SK-N-SH (cell line): Measurements from ENCODE around the gene TMEM269. TPM values are rescaled to one million over a fixed set of nuclear protein-coding genes. Genes with fewer than 3 reads are reported as not detected.
A peak's percentile ranks its signal among the peaks of the same experiment; 100 is the strongest.

Experiments
- CTCF ChIA-PET: fragments of 300-600, 350-600 bp; formaldehyde crosslinking; extraction: SDS; loops from one replicate; lab custom pipeline; 2021; lab: Yijun Ruan, JAX
- POLR2A ChIA-PET: fragments of 350-600 bp; sonication (Branson Sonifier 250); formaldehyde crosslinking; extraction: SDS; loops from one replicate; lab custom pipeline; 2020; ENCODE audit warnings: antibody characterized with exemption, inconsistent platforms; lab: Yijun Ruan, JAX
- DNase-seq: peaks from one replicate; pipeline ENCODE4 v3.0.0; 2012
- H2AFZ ChIP-seq: fragments of 200-600 bp; sonication (generic); 2 replicates; pipeline ENCODE4 v1.8.1; 2016; ENCODE audit warnings: antibody characterized with exemption, mild to moderate bottlenecking, low read depth
- H3F3A ChIP-seq: fragments of 200-600 bp; sonication (generic); replicated peaks from 2 replicates; pipeline ENCODE3; 2016; ENCODE audit warnings: antibody characterized with exemption, mild to moderate bottlenecking; ENCODE audit not compliant: insufficient read depth
- H3K27ac ChIP-seq, 2 experiments: fragments of 200-500 bp in 1 of 2; fragments of 200-600 bp in 1 of 2; sonication (Bioruptor generic) in 1 of 2; sonication (generic), shearing (Covaris generic) in 1 of 2; 2 replicates each; pipeline versions ENCODE4 v1.5.1 to v1.6.1; 2014 to 2016; ENCODE audit warnings: low read depth in 2 of 2, inconsistent platforms in 1 of 2, low read length in 1 of 2, mild to moderate bottlenecking in 1 of 2, mixed read lengths in 1 of 2
- H3K27me3 ChIP-seq: fragments of 200-600 bp; sonication (generic), shearing (Covaris generic); 2 replicates; pipeline ENCODE4 v1.6.1; 2016; ENCODE audit warnings: mixed run types; ENCODE audit not compliant: insufficient read depth
- H3K36me3 ChIP-seq, 2 experiments: fragments of 200-500 bp in 1 of 2; fragments of 200-600 bp in 1 of 2; sonication (Bioruptor generic) in 1 of 2; sonication (generic) in 1 of 2; replicated peaks in 1 of 2; 2 replicates each; pipeline versions ENCODE3 to v1.5.1; 2014 to 2016; ENCODE audit warnings: low read length in 1 of 2, mild to moderate bottlenecking in 1 of 2; ENCODE audit not compliant: insufficient read depth in 2 of 2, control insufficient read depth in 1 of 2
- H3K4me1 ChIP-seq, 2 experiments: fragments of 200-500 bp in 1 of 2; fragments of 200-600 bp in 1 of 2; sonication (Bioruptor generic) in 1 of 2; sonication (generic), shearing (Covaris generic) in 1 of 2; 2 replicates each; pipeline versions ENCODE4 v1.5.1 to v1.6.1; 2014 to 2016; ENCODE audit warnings: low read depth in 1 of 2, low read length in 1 of 2, mixed run types in 1 of 2; ENCODE audit not compliant: insufficient read depth in 2 of 2, control insufficient read depth in 1 of 2
- H3K4me2 ChIP-seq: fragments of 200-600 bp; sonication (generic), shearing (Covaris generic); 2 replicates; pipeline ENCODE4 v1.6.1; 2017; ENCODE audit warnings: mixed run types
- H3K4me3 ChIP-seq, 2 experiments: fragments of 200-500 bp in 1 of 2; fragments of 200-600 bp in 1 of 2; sonication (Bioruptor generic) in 1 of 2; sonication (generic), shearing (Covaris generic) in 1 of 2; 2 replicates each; pipeline versions ENCODE4 v1.5.1 to v1.8.1; 2014 to 2016; ENCODE audit warnings: low read depth in 2 of 2, inconsistent platforms in 1 of 2, low read length in 1 of 2, mild to moderate bottlenecking in 1 of 2, mixed read lengths in 1 of 2, moderate library complexity in 1 of 2
- H3K79me2 ChIP-seq: fragments of 200-600 bp; sonication (generic); 2 replicates; pipeline ENCODE4 v1.8.1; 2017; ENCODE audit warnings: mild to moderate bottlenecking; ENCODE audit not compliant: insufficient read depth
- H3K9ac ChIP-seq: fragments of 200-600 bp; sonication (generic); 2 replicates; pipeline ENCODE4 v1.6.1; 2017; ENCODE audit warnings: mixed run types
- H3K9me2 ChIP-seq: fragments of 200-600 bp; sonication (generic); 2 replicates; pipeline ENCODE4 v1.6.1; 2017; ENCODE audit warnings: mixed run types
- H3K9me3 ChIP-seq: fragments of 200-600 bp; sonication (generic); 2 replicates; pipeline ENCODE4 v1.6.1; 2017; ENCODE audit warnings: mixed run types, mild to moderate bottlenecking, moderate library complexity
- H4K20me1 ChIP-seq: fragments of 200-600 bp; sonication (generic); 2 replicates; pipeline ENCODE4 v1.6.1; 2017; ENCODE audit warnings: mild to moderate bottlenecking, mixed run types; ENCODE audit not compliant: insufficient read depth
- ELF1 ChIP-seq: IDR thresholded peaks from 2 replicates; pipeline ENCODE4 v1.4.0; 2012
- EZH2phosphoT487 ChIP-seq: fragments of 200-600 bp; sonication (generic); IDR thresholded peaks from 2 replicates; pipeline ENCODE4 v1.6.1; 2017; ENCODE audit warnings: low read depth, mixed run types, mild to moderate bottlenecking, antibody characterized with exemption, moderate library complexity, borderline replicate concordance
- FOSL2 ChIP-seq: IDR thresholded peaks from 2 replicates; pipeline ENCODE4 v1.4.0; 2012; ENCODE audit warnings: low read depth, mild to moderate bottlenecking, moderate library complexity, borderline replicate concordance
- JUND ChIP-seq: IDR thresholded peaks from 2 replicates; pipeline ENCODE4 v1.4.0; 2012
- MEF2A ChIP-seq: IDR thresholded peaks from 2 replicates; pipeline ENCODE4 v1.4.0; 2012; ENCODE audit warnings: low read depth, borderline replicate concordance
- NFIC ChIP-seq: IDR thresholded peaks from 2 replicates; pipeline ENCODE4 v1.4.0; 2012; ENCODE audit warnings: borderline replicate concordance
- NRF1 ChIP-seq: IDR thresholded peaks from 2 replicates; pipeline ENCODE4 v1.6.1; 2012; ENCODE audit warnings: low read depth, mild to moderate bottlenecking, low read length
- RCOR1 ChIP-seq: fragments of 150-350 bp; IDR thresholded peaks from 2 replicates; pipeline ENCODE4 v1.6.1; 2017; ENCODE audit warnings: antibody characterized with exemption, low read length
- RXRA ChIP-seq: IDR thresholded peaks from 2 replicates; pipeline ENCODE4 v1.4.0; 2012; ENCODE audit warnings: low read depth, mild to moderate bottlenecking, borderline replicate concordance
- SMC3 ChIP-seq: IDR thresholded peaks from 2 replicates; pipeline ENCODE4 v1.6.1; 2012; ENCODE audit warnings: low read depth, low read length, improper control_type of control experiment
- TCF12 ChIP-seq: IDR thresholded peaks from 2 replicates; pipeline ENCODE4 v1.4.0; 2012
- YY1 ChIP-seq: IDR thresholded peaks from 2 replicates; pipeline ENCODE4 v1.4.0; 2012; ENCODE audit warnings: low read depth, mild to moderate bottlenecking
- WGBS: methylation state at CpG from one replicate; pipeline ENCODE4 v1.1.6; 2017; ENCODE audit warnings: low lambda C conversion rate; 5-methylcytosine and 5-hydroxymethylcytosine counted together
- polyA plus RNA-seq, 3 experiments: library from polyadenylated mRNA; depleted of rRNA; stranded (reverse); fragments of >200 nt; gene quantifications; 2 replicates each; pipeline ENCODE4 v1.2.3, GENCODE V29; 2012

The TMEM269 gene
- polyA plus RNA-seq, 1 of the 3 experiments (the other 2 are of a cell fraction) = 0.05 TPM

- H4K20me1 ChIP-seq = no peaks in the 10 kb centered on the region
- no peaks in the 10 kb centered on the region for H3K79me2 ChIP-seq
- ChIA-PET CTCF (interaction anchor here (0.6 to 5.5 kb wide), 3 partner anchors 9 to 160 kb away, joined by 3 to 25 read pairs (median 4); no protein-coding TSS in a partner anchor), POLR2A (no interaction called here)
- no peaks in the 10 kb centered on the region for H3K9me2 ChIP-seq
- DNase-seq = no peak
- no peak overlapping the region for H3K9ac ChIP-seq
- peaks cover 0 to 22% of the 10 kb centered on the region in 2 experiments; a peak in 1 of 4 replicates for H3K4me1 ChIP-seq
- WGBS = 20% methylated on average over 1 of the region's 8 CpGs
- H3F3A ChIP-seq = no peaks in the 10 kb centered on the region
- no peak overlapping the region for H3K4me3 ChIP-seq
- H2AFZ ChIP-seq = no peak overlapping the region
- TF ChIP-seq ELF1 = no peak
- no peak for TF ChIP-seq NRF1
- TF ChIP-seq RCOR1 = no peak
- no peak for TF ChIP-seq FOSL2
- no peak for TF ChIP-seq NFIC
- TF ChIP-seq RXRA = no peak
- TF ChIP-seq JUND = no peak
- TF ChIP-seq MEF2A = no peak
- no peak for TF ChIP-seq EZH2phosphoT487
- no peak for TF ChIP-seq TCF12
- no peak overlapping the region for H3K27ac ChIP-seq
- H3K4me2 ChIP-seq = no peak overlapping the region
- H3K36me3 ChIP-seq = no peaks in the 10 kb centered on the region
- no peaks in the 10 kb centered on the region for H3K9me3 ChIP-seq
- H3K27me3 ChIP-seq = no peaks in the 10 kb centered on the region
Measured at GRCh38 chr1:42738678-42739226, 46.0 kb upstream of the TMEM269 start.

- peak; percentile 44 for DNase-seq
- Histone ChIP-seq H3K79me2 (no peaks in the 10 kb centered on the region), H3K4me1 (peaks cover 0 to 26% of the 10 kb centered on the region in 2 experiments; a peak in 1 of 4 replicates), H3K27ac (no peak within 1 kb of the TSS), H3K4me3 (no peak within 1 kb of the TSS), H3K9me3 (no peaks in the 10 kb centered on the region), H2AFZ (no peak within 1 kb of the TSS), H3K4me2 (no peak within 1 kb of the TSS), H3K9me2 (no peaks in the 10 kb centered on the region), H3K36me3 (no peaks in the 10 kb centered on the region), H3K9ac (no peak within 1 kb of the TSS), H4K20me1 (no peaks in the 10 kb centered on the region), H3K27me3 (no peaks in the 10 kb centered on the region), H3F3A (no peaks in the 10 kb centered on the region)
- WGBS = 76% methylated on average over 10 of the region's 27 CpGs
- CTCF ChIA-PET = interaction anchor here (1.1 to 1.7 kb wide), 3 partner anchors 50 to 593 kb away, joined by 3 to 4 read pairs (median 3); no protein-coding TSS in a partner anchor
- no peak for TF ChIP-seq SMC3
- TF ChIP-seq YY1 = no peak
- TF ChIP-seq FOSL2 = no peak
- no peak for TF ChIP-seq EZH2phosphoT487
- POLR2A ChIA-PET = no interaction called here
Measured at GRCh38 chr1:42739753-42740700, 44.8 kb upstream of the TMEM269 start, which contains the start of gene CLDN19. Gene CLDN19, minus strand, starts transcription at chr1:42740236. Its CDS starts 173 bp downstream, at chr1:42740063.
